Thyroid gland (tissue), 4 donors: ENCODE measurements around the gene WDR26.

ENCODE experiments used
- POLR2A ChIP-seq, 2 donors: fragments of 450-650 bp; IDR thresholded peaks; one replicate each; pipeline ENCODE4 v1.6.1; 2017; ENCODE audit warnings: antibody characterized with exemption in 2 of 2, mild to moderate bottlenecking in 2 of 2, moderate library complexity in 1 of 2
- TF ChIP-seq, protein P1 (sequence below), 6 experiments: fragments of 200-600 bp in 3 of 6; fragments of 450-650 bp in 3 of 6; sonication (generic) in 3 of 6; IDR thresholded peaks; one replicate each; pipeline ENCODE4 v1.5.1; 2016 to 2019; ENCODE audit warnings: antibody characterized with exemption in 6 of 6, mild to moderate bottlenecking in 2 of 6, inconsistent platforms in 1 of 6, moderate library complexity in 1 of 6

DNA sequence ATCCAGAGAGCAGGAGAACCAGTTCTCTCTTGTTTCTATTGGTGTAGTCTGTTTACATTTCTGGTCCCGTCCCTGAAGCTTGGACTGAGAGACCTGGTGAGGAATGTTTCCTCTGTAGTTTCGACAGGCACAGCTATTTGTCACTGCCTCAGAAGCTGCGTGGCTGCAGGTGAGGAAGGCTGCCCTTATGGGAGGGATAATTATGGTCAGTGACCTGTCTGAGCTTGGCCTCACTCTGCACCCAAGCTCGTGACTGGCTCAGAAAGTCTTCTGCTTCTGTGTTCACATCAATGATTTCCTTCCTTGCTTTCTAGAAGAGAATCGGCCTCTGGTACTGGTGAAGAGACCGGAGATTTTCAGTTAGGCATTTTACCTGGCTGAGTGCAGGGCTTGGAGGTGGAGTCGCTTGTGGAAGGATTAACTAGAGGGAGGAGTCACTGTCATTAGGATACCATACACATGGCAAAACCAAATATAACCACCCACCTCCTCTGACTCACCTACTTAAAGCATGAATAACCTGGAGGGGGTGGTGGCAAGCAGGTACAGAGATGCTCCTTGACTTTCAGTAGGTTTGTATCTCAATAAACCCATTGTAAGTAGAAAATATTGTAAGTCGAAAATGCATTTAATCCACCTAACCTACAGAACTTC lies 19.9 kb upstream of the WDR26 start:
- peak in 1 of 2 donors; percentile 77 for TF ChIP-seq POLR2A (IDR thresholded peaks at IDR 0.05)
- TF ChIP-seq, protein P1, sequence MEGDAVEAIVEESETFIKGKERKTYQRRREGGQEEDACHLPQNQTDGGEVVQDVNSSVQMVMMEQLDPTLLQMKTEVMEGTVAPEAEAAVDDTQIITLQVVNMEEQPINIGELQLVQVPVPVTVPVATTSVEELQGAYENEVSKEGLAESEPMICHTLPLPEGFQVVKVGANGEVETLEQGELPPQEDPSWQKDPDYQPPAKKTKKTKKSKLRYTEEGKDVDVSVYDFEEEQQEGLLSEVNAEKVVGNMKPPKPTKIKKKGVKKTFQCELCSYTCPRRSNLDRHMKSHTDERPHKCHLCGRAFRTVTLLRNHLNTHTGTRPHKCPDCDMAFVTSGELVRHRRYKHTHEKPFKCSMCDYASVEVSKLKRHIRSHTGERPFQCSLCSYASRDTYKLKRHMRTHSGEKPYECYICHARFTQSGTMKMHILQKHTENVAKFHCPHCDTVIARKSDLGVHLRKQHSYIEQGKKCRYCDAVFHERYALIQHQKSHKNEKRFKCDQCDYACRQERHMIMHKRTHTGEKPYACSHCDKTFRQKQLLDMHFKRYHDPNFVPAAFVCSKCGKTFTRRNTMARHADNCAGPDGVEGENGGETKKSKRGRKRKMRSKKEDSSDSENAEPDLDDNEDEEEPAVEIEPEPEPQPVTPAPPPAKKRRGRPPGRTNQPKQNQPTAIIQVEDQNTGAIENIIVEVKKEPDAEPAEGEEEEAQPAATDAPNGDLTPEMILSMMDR (IDR thresholded peaks at IDR 0.05) = no peak
